A549 (cell line): ENCODE data around the gene TRPV2.

Source experiments
- CTCF ChIP-seq: fragments of >200 bp; sonication (Bioruptor Twin); formaldehyde crosslinking; IDR thresholded peaks from 3 replicates; pipeline ENCODE4 v1.5.1; 2016
- FOXS1 ChIP-seq: fragments of 250-450 bp; sonication (Bioruptor Pico); IDR thresholded peaks from 2 replicates; pipeline ENCODE4 v1.5.0; 2020; ENCODE audit warnings: mild to moderate bottlenecking, moderate library complexity
- MAX ChIP-seq: IDR thresholded peaks from 2 replicates; pipeline ENCODE4 v1.6.1; 2012
- POLR2A ChIP-seq: IDR thresholded peaks from 2 replicates; pipeline ENCODE4 v1.6.1; 2012; ENCODE audit warnings: mild to moderate bottlenecking, low read length
- RCOR1 ChIP-seq: fragments of 150-350 bp; IDR thresholded peaks from 2 replicates; pipeline ENCODE4 v1.6.1; 2014; ENCODE audit warnings: antibody characterized with exemption, low read length, low read depth
- RFX5 ChIP-seq: fragments of 450-650 bp; IDR thresholded peaks from 2 replicates; pipeline ENCODE4 v1.7.1; 2014; ENCODE audit warnings: antibody characterized with exemption, mild to moderate bottlenecking, moderate library complexity
- TFCP2L1 ChIP-seq: fragments of 250-450 bp; sonication (Bioruptor Pico); IDR thresholded peaks from 2 replicates; pipeline ENCODE4 v1.5.0; 2021; ENCODE audit warnings: mild to moderate bottlenecking
- TF ChIP-seq, protein P1 (sequence below): fragments of 200-600 bp; sonication (generic); IDR thresholded peaks from 2 replicates; pipeline ENCODE4 v1.6.1; 2016; ENCODE audit warnings: antibody characterized with exemption, mild to moderate bottlenecking, moderate library complexity

DNA sequence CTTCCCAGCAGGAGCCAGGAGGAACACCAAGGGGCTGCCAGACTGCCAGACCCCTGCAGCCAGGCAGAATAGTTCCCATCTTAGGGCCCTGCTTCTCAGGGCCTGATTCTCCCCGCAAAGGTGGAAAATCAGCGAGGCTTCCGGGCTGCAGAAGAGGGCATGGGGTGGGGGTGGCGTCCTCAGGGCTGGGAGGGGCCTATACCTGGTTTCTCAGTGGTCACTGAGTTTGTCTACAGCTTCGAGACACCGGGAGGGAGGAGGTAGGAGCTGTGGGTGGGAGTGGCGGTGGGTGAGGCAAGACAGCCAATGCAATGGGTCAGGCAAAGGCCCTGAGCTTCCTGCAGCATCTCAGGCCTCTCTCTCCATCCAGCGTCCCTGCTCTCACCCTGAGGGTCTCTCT, 62.3 kb downstream of the TRPV2 start:
- no peak for TF ChIP-seq CTCF
- TF ChIP-seq, protein P1, sequence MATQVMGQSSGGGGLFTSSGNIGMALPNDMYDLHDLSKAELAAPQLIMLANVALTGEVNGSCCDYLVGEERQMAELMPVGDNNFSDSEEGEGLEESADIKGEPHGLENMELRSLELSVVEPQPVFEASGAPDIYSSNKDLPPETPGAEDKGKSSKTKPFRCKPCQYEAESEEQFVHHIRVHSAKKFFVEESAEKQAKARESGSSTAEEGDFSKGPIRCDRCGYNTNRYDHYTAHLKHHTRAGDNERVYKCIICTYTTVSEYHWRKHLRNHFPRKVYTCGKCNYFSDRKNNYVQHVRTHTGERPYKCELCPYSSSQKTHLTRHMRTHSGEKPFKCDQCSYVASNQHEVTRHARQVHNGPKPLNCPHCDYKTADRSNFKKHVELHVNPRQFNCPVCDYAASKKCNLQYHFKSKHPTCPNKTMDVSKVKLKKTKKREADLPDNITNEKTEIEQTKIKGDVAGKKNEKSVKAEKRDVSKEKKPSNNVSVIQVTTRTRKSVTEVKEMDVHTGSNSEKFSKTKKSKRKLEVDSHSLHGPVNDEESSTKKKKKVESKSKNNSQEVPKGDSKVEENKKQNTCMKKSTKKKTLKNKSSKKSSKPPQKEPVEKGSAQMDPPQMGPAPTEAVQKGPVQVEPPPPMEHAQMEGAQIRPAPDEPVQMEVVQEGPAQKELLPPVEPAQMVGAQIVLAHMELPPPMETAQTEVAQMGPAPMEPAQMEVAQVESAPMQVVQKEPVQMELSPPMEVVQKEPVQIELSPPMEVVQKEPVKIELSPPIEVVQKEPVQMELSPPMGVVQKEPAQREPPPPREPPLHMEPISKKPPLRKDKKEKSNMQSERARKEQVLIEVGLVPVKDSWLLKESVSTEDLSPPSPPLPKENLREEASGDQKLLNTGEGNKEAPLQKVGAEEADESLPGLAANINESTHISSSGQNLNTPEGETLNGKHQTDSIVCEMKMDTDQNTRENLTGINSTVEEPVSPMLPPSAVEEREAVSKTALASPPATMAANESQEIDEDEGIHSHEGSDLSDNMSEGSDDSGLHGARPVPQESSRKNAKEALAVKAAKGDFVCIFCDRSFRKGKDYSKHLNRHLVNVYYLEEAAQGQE: no peak
- no peak for TF ChIP-seq TFCP2L1 (CRISPR knock-in tag)
- TF ChIP-seq RFX5: no peak
- no peak for TF ChIP-seq POLR2A
- TF ChIP-seq RCOR1: no peak
- TF ChIP-seq FOXS1 (CRISPR knock-in tag): no peak
- TF ChIP-seq MAX: no peak
